GM12892 (cell line): ENCODE results near the gene KCNK16.

ENCODE experiments used
- DNase-seq: peaks from one replicate; pipeline ENCODE4 v3.0.0; 2011; ENCODE audit not compliant: insufficient read length
- FAIRE-seq: peaks from 2 replicates; lab custom pipeline; 2011; peaks lifted over from hg19 to GRCh38; lab: Jason Lieb, UNC
- POLR2A ChIP-seq: IDR thresholded peaks from 2 replicates; pipeline ENCODE4 v1.6.1; 2011; ENCODE audit warnings: low read depth, low read length, control low read depth
- POLR2AphosphoS5 ChIP-seq: IDR thresholded peaks from 2 replicates; pipeline ENCODE4 v1.6.1; 2011; ENCODE audit warnings: low read depth, low read length, control low read depth
- TAF1 ChIP-seq: IDR thresholded peaks from 2 replicates; pipeline ENCODE4 v1.6.1; 2011; ENCODE audit warnings: low read depth, mild to moderate bottlenecking, control low read depth, low read length, borderline replicate concordance

The KCNK16 gene

GRCh38 chr6:39357998-39358686, 35.6 kb upstream of the KCNK16 start:
- FAIRE-seq = no peak
- no peak for DNase-seq
- TF ChIP-seq TAF1 = no peak
- TF ChIP-seq POLR2AphosphoS5 = no peak
- no peak for TF ChIP-seq POLR2A

DNA sequence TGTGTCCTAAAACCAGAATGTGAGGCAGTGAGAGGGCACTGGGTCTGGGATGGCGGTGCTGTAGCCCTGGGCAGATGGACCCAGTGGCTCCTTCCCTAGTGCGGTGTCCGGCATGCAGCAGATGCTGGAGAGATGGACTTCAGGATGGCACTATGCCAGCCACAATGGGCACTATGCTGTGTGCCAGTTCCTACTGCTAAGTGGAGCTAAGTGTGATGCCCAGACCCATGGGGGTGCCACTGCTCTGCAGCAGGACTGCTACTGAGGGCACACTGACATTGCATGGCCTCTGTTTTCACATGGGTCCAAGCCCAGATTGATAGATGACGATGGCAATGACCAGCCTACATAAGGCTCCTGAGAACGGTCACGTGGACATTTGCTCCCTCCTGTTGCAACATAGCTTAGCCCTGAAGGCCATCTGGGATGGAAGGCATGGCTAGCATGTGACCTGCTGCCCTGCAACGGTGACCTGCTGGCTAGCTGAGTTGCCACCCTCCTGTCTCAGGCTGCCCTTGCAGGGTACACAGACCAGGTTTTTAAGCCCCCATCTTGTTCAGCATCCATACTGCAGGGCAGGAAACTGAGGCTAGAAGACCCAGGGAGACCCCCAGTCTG, 31.3 kb upstream of the KCNK16 start:
- FAIRE-seq = no peak
- TF ChIP-seq TAF1 (no peak), POLR2AphosphoS5 (no peak), POLR2A (no peak)
- no peak for DNase-seq

GRCh38 chr6:39350723-39351505, 28.4 kb upstream of the KCNK16 start:
- FAIRE-seq (no peak), DNase-seq (no peak)
- TF ChIP-seq POLR2AphosphoS5 = no peak
- no peak for TF ChIP-seq TAF1
- TF ChIP-seq POLR2A = no peak

- no peak for DNase-seq
- TF ChIP-seq POLR2A (no peak), POLR2AphosphoS5 (no peak), TAF1 (no peak)
- FAIRE-seq = no peak
Observed at GRCh38 chr6:39348740-39349139, 26.2 kb upstream of the KCNK16 start.

DNA sequence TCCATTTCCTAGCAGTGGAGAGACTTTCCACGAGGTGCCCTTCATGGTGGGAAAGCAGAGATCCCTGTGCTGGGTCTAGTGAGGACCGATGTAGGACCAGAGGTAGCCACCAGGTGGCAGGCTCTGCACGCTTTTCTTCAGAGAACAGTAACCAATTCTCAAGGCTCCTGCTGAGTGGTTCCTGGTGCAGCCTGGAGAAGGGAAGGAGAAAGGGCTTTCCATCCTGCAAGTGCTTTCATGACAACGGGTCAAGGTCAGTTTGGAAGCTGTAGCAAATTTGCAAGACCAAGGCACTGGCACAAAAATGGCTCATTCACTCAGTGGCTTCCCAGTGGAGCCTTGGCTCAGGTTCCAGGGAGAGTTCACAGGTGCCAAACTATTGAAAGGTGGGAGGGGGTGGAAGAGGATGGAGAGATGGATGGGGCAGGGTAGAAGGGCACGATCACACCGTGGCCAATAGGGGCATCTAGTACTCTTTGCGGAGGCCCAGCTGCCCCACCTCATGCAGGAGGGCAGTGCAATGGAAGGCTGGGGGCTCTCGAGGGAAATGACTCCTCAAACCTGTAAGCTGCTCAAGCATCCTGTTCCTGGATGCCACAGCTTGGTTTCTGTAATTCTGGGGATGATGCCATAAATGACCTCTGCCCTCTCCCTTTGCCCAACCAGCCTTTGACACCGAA, 25.5 kb upstream of the KCNK16 start:
- TF ChIP-seq TAF1 (no peak), POLR2A (no peak), POLR2AphosphoS5 (no peak)
- FAIRE-seq = peak; percentile 91
- DNase-seq = peak; percentile 72

DNA sequence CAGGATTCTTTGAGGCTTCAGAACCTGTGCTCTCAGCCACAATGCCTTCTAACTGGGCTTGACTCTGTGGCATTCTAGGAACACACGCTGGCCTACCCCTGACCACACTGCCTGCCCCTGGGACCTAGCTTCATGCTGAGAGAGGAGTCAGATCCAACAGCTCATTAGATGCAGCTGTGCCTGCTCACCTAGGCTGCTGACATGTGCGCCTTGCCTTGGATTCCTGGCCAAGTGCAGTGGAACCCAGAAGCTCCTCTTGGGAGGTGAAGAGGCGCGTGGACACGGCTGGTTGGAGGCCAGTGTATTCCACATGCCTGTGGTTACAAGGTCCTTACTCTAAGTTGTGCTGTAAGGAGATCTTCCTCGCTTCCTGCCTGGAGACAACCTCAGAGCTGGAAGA, 24.7 kb upstream of the KCNK16 start:
- TF ChIP-seq TAF1 (no peak), POLR2AphosphoS5 (no peak), POLR2A (no peak)
- no peak for DNase-seq
- FAIRE-seq = no peak

DNA sequence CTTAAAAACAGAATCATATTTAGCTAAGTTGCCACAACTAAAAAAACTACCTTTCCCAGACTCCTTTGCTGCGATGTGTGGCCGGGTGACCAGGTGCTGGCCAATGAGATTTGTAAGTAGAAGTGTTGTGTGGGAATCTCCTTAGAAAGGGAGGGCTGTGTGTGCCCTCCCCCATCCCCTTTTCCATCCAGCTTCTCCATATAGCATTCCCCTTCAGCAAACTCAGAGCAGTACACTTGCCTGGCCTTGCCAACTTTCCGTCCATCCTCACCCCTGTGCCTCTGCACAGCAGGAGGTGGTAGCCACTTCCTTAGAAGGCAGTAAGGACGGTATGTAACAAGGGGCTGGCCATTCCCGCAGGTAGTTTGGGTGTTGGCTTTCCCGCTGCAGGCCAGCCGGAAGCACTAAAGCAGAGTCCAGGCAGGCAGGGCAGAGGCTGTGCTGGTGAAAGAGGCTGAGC, 22.3 kb upstream of the KCNK16 start:
- no peak for FAIRE-seq
- no peak for DNase-seq
- TF ChIP-seq POLR2AphosphoS5 = no peak
- TF ChIP-seq POLR2A = no peak
- TF ChIP-seq TAF1 = no peak

GRCh38 chr6:39343396-39343870, 20.9 kb upstream of the KCNK16 start:
- FAIRE-seq = peak; percentile 60
- TF ChIP-seq POLR2A (no peak), TAF1 (no peak), POLR2AphosphoS5 (no peak)
- DNase-seq = no peak

DNA sequence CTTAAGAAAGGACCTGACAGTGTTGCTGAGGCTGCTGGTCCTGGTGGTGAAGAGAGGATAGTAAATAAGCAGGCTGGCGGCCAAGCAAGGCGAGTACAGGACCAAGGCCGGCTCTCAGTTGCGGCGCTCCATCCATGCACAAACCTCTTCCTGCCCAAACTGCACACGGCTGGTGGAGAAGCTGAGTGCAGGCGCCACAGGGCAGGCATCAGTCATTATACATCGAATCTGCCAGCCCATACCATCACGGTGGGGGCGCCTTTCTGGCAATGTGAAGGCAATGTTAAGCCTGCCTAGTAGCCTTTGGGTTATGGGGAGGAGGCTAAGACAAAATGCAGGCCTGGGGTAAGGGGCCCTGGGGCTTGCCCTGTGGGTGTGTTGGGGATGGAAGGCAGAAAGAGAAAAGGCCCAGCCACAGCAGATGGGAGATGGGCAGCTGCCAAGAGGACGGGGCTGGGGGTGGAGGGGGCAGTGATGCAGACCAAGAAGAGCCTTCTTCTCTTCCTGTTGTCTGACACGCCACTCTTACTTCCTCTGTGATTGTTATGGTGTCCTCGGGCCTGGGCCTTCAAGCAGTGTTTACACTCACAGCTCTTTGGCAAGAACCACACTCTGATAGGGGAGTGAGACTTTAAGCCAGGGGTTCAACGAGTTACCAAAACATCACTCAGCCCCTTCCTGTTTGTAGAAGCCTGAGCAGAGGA, 20.3 kb upstream of the KCNK16 start:
- FAIRE-seq = no peak

GRCh38 chr6:39341937-39342336, 19.4 kb upstream of the KCNK16 start:
- FAIRE-seq (no peak), DNase-seq (no peak)
- no peak for TF ChIP-seq TAF1
- no peak for TF ChIP-seq POLR2AphosphoS5
- no peak for TF ChIP-seq POLR2A

More for the DNA sequence above, 20.3 kb upstream of the KCNK16 start:
- DNase-seq = no peak
- TF ChIP-seq TAF1 (no peak), POLR2AphosphoS5 (no peak), POLR2A (no peak)
